IPS-18c (cell line): Measurements from ENCODE around the gene CT83.

Experiments
- H3K4me3 ChIP-seq: 2 replicates; pipeline ENCODE4 v1.7.0; 2013; ENCODE audit warnings: low read depth, mild to moderate bottlenecking, low read length, moderate library complexity; ENCODE audit not compliant: insufficient read depth
- H3K9me3 ChIP-seq: one replicate; pipeline ENCODE4 v1.6.1; 2013; ENCODE audit warnings: mild to moderate bottlenecking, low read length, moderate library complexity; ENCODE audit not compliant: control insufficient read depth, insufficient read depth

The CT83 gene

GRCh38 chrX:116462822-116463221 lies at the start of gene CT83:
CT83 (minus strand) TSS chrX:116462976; CDS start chrX:116462856, 120 bp downstream.
- Histone ChIP-seq H3K9me3 (no peaks in the 10 kb centered on the region), H3K4me3 (no peak within 1 kb of the TSS)

- Histone ChIP-seq H3K9me3 (no peaks in the 10 kb centered on the region), H3K4me3 (no peak overlapping the region)
These were observed 37.0 kb upstream of the CT83 start for GRCh38 chrX:116499780-116500179.

- no peak overlapping the region for H3K4me3 ChIP-seq
- no peaks in the 10 kb centered on the region for H3K9me3 ChIP-seq
These were observed 30.5 kb upstream of the CT83 start for GRCh38 chrX:116493271-116493670.

- no peak overlapping the region for H3K4me3 ChIP-seq
- no peaks in the 10 kb centered on the region for H3K9me3 ChIP-seq
These were observed 27.3 kb upstream of the CT83 start for GRCh38 chrX:116490104-116490503.

- no peaks in the 10 kb centered on the region for H3K9me3 ChIP-seq
- H3K4me3 ChIP-seq, result no peak overlapping the region
These were observed 17.3 kb upstream of the CT83 start for GRCh38 chrX:116480059-116480458.

- H3K9me3 ChIP-seq, result no peaks in the 10 kb centered on the region
- no peak overlapping the region for H3K4me3 ChIP-seq
These were observed 13.6 kb downstream of the CT83 start for GRCh38 chrX:116449156-116449555.

GRCh38 chrX:116436358-116436816 lies 26.4 kb downstream of the CT83 start, which contains the start of gene SLC6A14:
SLC6A14 (plus strand) TSS chrX:116436606; CDS start chrX:116436710, 104 bp downstream.
- H3K4me3 ChIP-seq, result no peak within 1 kb of the TSS
- no peaks in the 10 kb centered on the region for H3K9me3 ChIP-seq

GRCh38 chrX:116435597-116435996 lies 27.2 kb downstream of the CT83 start:
- no peaks in the 10 kb centered on the region for H3K9me3 ChIP-seq
- no peak overlapping the region for H3K4me3 ChIP-seq

- no peak overlapping the region for H3K4me3 ChIP-seq
- H3K9me3 ChIP-seq, result no peaks in the 10 kb centered on the region
These were observed 34.8 kb downstream of the CT83 start for GRCh38 chrX:116427978-116428377.

- H3K4me3 ChIP-seq, result no peak overlapping the region
These were observed 44.8 kb downstream of the CT83 start for GRCh38 chrX:116417968-116418367.

GRCh38 chrX:116417214-116417613 lies 45.6 kb downstream of the CT83 start:
- H3K9me3 ChIP-seq, result no peaks in the 10 kb centered on the region
- H3K4me3 ChIP-seq, result no peak overlapping the region

More at GRCh38 chrX:116417968-116418367, 44.8 kb downstream of the CT83 start:
- no peaks in the 10 kb centered on the region for H3K9me3 ChIP-seq

- H3K9me3 ChIP-seq, result peaks cover 2% of the 10 kb centered on the region
- no peak overlapping the region for H3K4me3 ChIP-seq
These were observed 49.5 kb downstream of the CT83 start for GRCh38 chrX:116413273-116413672.
